Measurements from ENCODE around the gene CCDC92B. TPM values are rescaled to one million over a fixed set of nuclear protein-coding genes. Genes with fewer than 3 reads are reported as not detected.

The CCDC92B gene
- total and polyA plus RNA-seq, 2 of the 13 experiments (the other 11 are each of a cell fraction or from before 2014, with no cell fraction given) = not detected

- TF ChIP-seq ZNF280D (CRISPR knock-in tag; IDR thresholded peaks at IDR 0.05) (no peak), TBL1XR1 (IDR thresholded peaks at IDR 0.05; ENCODE audit: borderline replicate concordance, low read length, partially characterized antibody) (no peak)
Measured at GRCh38 chr17:2710071-2710802, 39.2 kb downstream of the CCDC92B start (continued).

- CTCF ChIA-PET (ENCODE audit: low intra/inter-chr PET ratio, low total read pairs) = no interaction called here
- H3K79me2 ChIP-seq (ENCODE audit: insufficient read depth, low read length) = peaks cover 65% of the 10 kb centered on the region
- peak in 1 of 2 experiments; percentile 31; a peak in 2 of 4 replicates for TF ChIP-seq POLR2A (IDR thresholded peaks at IDR 0.05; ENCODE audit: insufficient read depth in 1 of 2, low read depth in 2 of 2, low read length in 2 of 2)
- TF ChIP-seq HNRNPL (IDR thresholded peaks at IDR 0.05; ENCODE audit: low read depth, low read length) = peak; percentile 42; the same call in 1 of the 2 replicates
- no peak for TF ChIP-seq CENPT (CRISPR knock-in tag; IDR thresholded peaks at IDR 0.05; ENCODE audit: low read depth)
- no peak for TF ChIP-seq ZNF292 (CRISPR knock-in tag; IDR thresholded peaks at IDR 0.05; ENCODE audit: borderline replicate concordance, low read depth)
- TF ChIP-seq MBD4 (IDR thresholded peaks at IDR 0.05; ENCODE audit: borderline replicate concordance, low read length) = no peak
- TF ChIP-seq HNRNPH1 (optimal IDR thresholded peaks at IDR 0.05; ENCODE audit: low read depth, low read length) = peak; percentile 40
- no peak for TF ChIP-seq RFX3 (CRISPR knock-in tag; IDR thresholded peaks at IDR 0.05)
- no peak for TF ChIP-seq MYC (CRISPR knock-in tag; IDR thresholded peaks at IDR 0.05; ENCODE audit: borderline replicate concordance)
- TF ChIP-seq KLF15 (CRISPR knock-in tag; IDR thresholded peaks at IDR 0.05; ENCODE audit: borderline replicate concordance) = no peak
- no peak for TF ChIP-seq ZFYVE20 (CRISPR knock-in tag; IDR thresholded peaks at IDR 0.05; ENCODE audit: borderline replicate concordance, low read depth)
- TF ChIP-seq ZBTB38 (CRISPR knock-in tag; IDR thresholded peaks at IDR 0.05) = 0 out of 2 replicates have a peak, but pooled peaks have one; percentile 25
- TF ChIP-seq ZBTB37 (CRISPR knock-in tag; IDR thresholded peaks at IDR 0.05) = no peak
- no peak for TF ChIP-seq ZNF326 (CRISPR knock-in tag; IDR thresholded peaks at IDR 0.05; ENCODE audit: borderline replicate concordance)
- no peak for TF ChIP-seq HIVEP1 (CRISPR knock-in tag; IDR thresholded peaks at IDR 0.05)
- TF ChIP-seq IRX3 (CRISPR knock-in tag; IDR thresholded peaks at IDR 0.05; ENCODE audit: borderline replicate concordance, low read depth) = no peak
Measured at GRCh38 chr17:2709183-2709661, 40.2 kb downstream of the CCDC92B start.

More at GRCh38 chr17:2709183-2709661, 40.2 kb downstream of the CCDC92B start:
- Histone ChIP-seq H2AFZ (ENCODE audit: low read length) (no peak overlapping the region), H3K27me3 (ENCODE audit: control insufficient read depth in 1 of 2, insufficient read depth in 2 of 2, low read length in 2 of 2) (no peaks in the 10 kb centered on the region; a peak in 1 of 5 replicates), H3K9me3 (ENCODE audit: low read length) (no peaks in the 10 kb centered on the region), H3K9ac (ENCODE audit: insufficient read depth, low read depth, low read length) (peak overlapping the region; percentile 79), H3K4me3 (replicated peaks in 1 of 3; ENCODE audit: insufficient read depth in 1 of 3, low read depth in 2 of 3, low read length in 3 of 3) (peak overlapping the region; percentile 75 to 91 (median 82)), H3K27ac (ENCODE audit: extremely low read length, insufficient read depth, low read length) (peak overlapping the region; percentile 87), H3K36me3 (replicated peaks in 1 of 2; ENCODE audit: control insufficient read depth in 1 of 2, insufficient read depth in 2 of 2, low read length in 2 of 2) (peaks cover 4 to 23% of the 10 kb centered on the region in 2 experiments; a peak in 2 of 5 replicates), H3K4me2 (ENCODE audit: low read depth, low read length) (peak overlapping the region; percentile 98), H3K4me1 (ENCODE audit: insufficient read depth, low read length) (peaks cover 67% of the 10 kb centered on the region), H4K20me1 (ENCODE audit: insufficient read depth, low read length) (peaks cover 55% of the 10 kb centered on the region)
- in situ Hi-C loops (cut with HindIII; ENCODE audit: extremely low pct_ligation_motif_present, low pct_unique_long_range_greater_than_20kb) = no loop called here
- ATAC-seq = peak; percentile 2; the same call in 2 of the 3 replicates
- no TSS peak for BruUV-seq (replicated peaks)
- FAIRE-seq = no peak
- intact Hi-C loops (cut with micrococcal nuclease; ENCODE audit: unreplicated experiment) = no loop called here
- DNase-seq (ENCODE audit: low spot score) = no peak
- 53% methylated on average over 4 of the region's 10 CpGs for WGBS (ENCODE audit: low lambda C conversion rate)
- POLR2A ChIA-PET = interaction anchor here (1.2 to 2.4 kb wide), 5 partner anchors 8 to 198 kb away, joined by 3 to 19 read pairs (median 11); partner anchors contain the start of gene METTL16
